GM19324 (cell line): ENCODE measurements around the gene GNB1.
"Not testable (repeated sequence)": the region's sequence is repeated elsewhere in the genome, so short reads cannot be mapped to it uniquely, and the experiment has no call there.

ENCODE experiments used
- ATAC-seq: cut with Tn5 transposase; IDR thresholded peaks from one replicate; pipeline ENCODE4 v1.9.1; 2021; ENCODE audit warnings: mild to moderate bottlenecking, moderate library complexity; ENCODE audit not compliant: unreplicated experiment, low FRiP score

Gene GNB1

GRCh38 chr1:1861761-1862310, 29.1 kb downstream of the GNB1 start:
- ATAC-seq = not testable (repeated sequence)

DNA sequence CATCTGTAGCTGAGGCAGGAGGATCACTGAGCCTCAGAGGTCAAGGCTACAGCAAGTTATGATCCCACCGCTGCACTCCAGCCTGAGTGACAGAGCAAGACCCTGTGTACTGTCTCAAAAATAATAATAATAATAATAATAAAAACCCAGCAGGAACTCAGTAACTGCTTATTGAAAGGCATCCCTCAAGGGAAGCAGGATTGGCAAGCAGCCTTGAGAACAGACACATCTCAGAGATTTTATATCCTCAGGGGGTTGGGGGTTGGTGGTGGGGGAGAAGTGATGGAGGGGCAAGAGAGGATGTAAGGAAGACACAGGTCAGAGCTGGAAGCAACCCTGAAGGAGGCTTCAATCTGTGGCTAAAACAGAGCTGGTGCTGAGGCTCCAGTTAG, 29.6 kb downstream of the GNB1 start:
- ATAC-seq = no peak

GRCh38 chr1:1859970-1860697, 30.8 kb downstream of the GNB1 start:
- ATAC-seq = not testable (repeated sequence)

DNA sequence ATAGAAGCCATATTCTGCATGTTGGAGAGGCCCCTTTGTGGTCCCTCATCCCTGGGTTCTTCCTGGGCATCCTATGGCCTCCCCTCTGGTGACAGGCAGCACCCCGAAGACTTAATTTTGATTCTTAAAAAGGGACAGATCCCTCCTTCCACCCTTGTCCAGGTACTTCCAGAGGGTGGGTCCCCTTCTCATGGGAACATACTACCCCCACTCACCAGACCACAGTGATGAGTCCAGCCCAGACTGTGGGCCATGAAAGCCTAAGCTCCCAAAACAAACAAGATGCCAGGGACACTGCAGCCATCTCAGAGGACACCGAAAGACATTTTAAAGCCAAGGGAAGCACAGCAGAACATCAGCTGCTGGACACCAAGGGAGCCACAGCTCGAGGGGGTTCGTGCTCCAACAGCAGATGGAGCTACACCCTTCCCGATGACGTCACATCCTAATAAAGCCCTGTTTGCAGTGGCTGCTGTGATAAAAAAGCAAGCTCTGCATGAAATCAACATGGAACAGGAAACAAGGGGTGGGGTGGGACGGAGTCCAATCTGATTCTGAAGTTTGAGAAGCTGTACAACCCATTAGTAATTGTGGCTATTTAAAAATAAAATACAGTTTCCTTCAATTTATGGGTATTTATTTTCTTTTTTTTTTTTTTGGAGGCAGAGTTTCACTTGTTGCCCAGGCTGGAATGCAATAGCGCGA, 32.4 kb downstream of the GNB1 start:
- no peak for ATAC-seq

DNA sequence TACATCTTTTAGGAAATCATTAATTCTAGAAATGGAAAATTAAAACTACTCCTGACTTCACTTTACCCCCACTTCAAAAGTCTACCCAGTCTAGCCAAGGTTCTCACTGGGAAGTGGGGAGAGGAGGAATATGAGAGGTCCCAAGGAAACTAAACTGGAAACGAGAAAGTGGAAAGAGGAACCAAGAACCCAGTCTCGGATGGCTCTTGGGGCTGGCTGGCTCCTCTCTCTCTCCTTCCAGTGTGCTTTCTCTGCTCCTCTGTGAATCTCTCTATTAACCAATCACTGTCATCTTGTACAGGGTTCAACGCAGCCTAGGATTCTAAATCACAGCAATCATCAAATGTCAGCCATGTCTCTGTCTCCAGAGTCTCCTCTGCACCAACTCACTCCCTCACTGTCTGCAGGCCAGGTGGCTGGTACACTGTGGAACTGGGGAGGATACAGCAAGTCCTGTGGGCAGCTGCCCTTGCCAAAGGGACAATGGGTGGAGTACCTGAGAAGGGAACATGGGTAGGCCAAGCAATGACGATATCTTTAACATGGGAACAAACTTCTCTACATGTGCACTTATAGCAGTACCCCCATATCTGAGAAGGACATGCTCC, 33.7 kb downstream of the GNB1 start:
- ATAC-seq = no peak

DNA sequence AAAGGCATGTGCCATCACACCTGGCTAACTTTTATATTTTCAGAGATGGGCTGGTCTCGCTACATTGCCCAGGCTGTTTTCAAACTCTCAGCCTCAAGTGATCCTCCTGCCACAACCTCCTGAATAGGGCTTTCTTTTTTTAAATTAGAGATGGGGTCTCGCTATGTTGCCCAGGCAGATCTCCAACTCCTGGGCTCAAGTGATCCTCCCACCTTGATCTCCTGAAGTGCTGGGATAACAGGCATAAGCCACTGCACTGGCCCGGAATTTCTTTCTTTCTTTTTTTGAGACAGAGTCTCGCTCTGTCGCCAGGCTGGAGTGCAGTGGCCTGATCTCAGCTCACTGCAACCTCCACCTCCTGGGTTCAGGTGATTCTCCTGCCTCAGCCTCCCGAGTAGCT, 34.7 kb downstream of the GNB1 start:
- not testable (repeated sequence) for ATAC-seq

DNA sequence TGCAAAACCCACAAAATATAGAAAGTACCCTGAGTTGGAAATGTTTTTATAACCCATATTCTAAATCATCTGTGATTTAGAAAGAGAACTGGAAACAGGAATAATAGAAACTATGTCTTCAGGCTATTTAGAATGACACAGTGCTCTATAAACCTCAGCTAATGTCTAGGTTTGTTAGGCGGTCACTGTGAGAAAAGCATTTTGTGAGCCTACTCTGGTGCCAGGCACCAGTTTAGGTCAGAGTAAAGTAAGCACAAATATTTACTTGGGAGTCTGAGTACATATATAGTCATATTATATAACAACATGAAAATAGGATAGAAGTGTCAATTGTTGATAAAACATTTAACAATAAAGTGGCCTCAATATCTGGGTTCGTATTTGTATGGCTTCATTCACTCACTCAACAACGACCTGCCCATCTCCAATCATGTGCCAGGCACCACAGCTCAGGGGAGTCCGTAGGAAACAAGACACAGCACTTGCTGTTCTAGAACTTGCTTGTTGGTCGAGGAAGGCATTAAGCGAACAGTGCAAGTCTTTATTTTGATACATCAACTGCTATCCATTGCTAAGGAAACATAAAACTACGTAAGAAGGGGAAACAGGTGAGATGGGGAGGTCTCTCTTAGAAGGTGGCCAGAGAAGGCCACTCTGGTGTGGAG, 37.2 kb downstream of the GNB1 start:
- ATAC-seq = no peak

- ATAC-seq = no peak
These were observed 38.1 kb downstream of the GNB1 start for GRCh38 chr1:1852619-1853414.

- ATAC-seq = no peak
These were observed 43.0 kb downstream of the GNB1 start for GRCh38 chr1:1847890-1848289.

GRCh38 chr1:1847061-1847850, 43.6 kb downstream of the GNB1 start:
- ATAC-seq = no peak

DNA sequence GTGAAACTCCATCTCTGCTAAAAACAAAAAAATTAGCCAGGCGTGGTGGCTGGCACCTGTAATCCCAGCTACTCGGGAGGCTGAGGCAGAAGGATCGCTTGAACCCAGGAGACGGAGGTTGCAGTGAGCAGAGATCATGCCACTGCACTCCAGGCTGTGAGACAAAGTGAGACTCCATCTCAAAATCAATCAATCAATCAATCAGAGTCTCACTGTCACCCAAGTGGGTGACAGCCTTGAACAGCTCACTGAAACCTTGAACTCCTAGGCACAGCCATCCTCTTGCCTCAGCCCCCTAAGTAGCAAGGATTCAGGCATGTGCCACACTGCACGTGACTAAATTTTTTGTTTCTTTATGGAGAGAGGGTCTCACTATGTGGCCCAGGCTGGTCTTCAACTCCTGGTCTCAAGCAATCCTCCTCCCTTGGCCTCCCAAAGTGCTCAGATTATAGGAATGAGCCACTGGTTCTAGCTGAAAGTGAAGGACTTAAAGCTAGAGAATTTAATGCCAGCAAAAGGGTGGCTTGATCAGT, 44.4 kb downstream of the GNB1 start:
- ATAC-seq = no peak

DNA sequence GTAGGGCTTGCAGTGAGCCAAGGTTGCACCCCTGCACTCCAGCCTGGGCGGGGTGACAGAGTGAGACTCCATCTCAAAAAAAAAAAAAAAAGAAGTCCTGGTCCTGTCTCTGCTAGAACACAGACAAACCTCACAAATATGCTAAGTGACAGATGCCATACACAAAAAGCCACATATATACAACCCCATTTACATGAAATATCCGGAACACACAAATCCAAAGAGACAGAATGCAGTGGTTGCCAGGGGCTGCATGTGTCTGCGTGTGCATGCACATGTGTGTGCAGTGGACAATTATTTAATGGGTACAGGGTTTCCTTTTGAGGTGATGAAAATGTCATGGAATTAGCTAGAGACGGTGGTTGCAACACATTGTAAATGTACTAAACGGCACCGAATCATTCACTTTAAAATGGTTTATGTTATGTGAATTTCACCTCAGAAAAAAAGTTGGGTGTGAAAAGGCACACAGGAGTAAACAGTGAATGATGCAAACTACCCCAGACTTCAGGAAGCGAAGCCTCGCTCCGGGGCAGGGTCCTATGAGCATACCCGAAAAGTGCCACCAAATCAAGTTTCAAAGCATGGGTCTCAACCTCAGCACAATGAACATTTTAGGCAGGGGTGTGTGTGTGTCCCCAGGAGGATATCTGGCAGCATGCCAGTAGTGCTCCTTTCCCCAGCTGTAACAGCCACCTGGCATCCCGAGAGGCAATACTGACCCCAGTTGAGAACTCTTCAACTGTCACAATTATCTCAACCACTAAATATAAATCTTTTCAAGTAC, 48.3 kb downstream of the GNB1 start:
- ATAC-seq = peak; percentile 42

DNA sequence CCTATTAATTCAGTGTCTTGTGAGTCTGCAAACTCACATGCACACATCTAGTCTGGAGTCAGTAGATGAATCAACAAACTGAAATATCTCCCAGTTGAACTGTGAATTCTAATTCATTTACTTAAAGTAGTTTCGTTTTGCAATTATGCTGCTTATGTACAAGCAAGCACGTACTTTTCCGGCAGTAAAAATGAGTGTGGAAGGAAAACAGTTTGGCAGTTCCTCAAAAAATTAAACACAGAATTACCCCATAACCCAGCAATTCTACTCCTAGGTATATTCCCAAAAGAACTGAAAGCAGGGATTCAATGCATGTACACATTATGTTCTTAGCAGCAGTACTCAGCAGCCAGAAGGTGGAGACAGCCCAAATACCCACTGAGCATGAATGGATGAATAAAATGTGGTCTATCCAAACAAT, 49.3 kb downstream of the GNB1 start:
- no peak for ATAC-seq

- no peak for ATAC-seq
These were observed 51.4 kb downstream of the GNB1 start for GRCh38 chr1:1839311-1839965.

GRCh38 chr1:1836119-1836518, 54.8 kb downstream of the GNB1 start:
- ATAC-seq = no peak

- ATAC-seq = no peak
These were observed 55.3 kb downstream of the GNB1 start for GRCh38 chr1:1835546-1835945.

GRCh38 chr1:1833916-1834325, 57.0 kb downstream of the GNB1 start:
- no peak for ATAC-seq

GRCh38 chr1:1833456-1833855, 57.4 kb downstream of the GNB1 start:
- no peak for ATAC-seq
